K562 (cell line): ENCODE results near the gene LENG9. TPM values are rescaled to one million over a fixed set of nuclear protein-coding genes. Genes with fewer than 3 reads are reported as not detected.

Source experiments
- CBX5 ChIP-seq: IDR thresholded peaks from 2 replicates; pipeline ENCODE4 v1.6.1; 2014; ENCODE audit warnings: low read depth, borderline replicate concordance
- ETS2 ChIP-seq: IDR thresholded peaks from 2 replicates; pipeline ENCODE4 v1.6.1; 2016; ENCODE audit warnings: borderline replicate concordance, missing genetic modification characterization, mild to moderate bottlenecking, moderate library complexity, missing compliant biosample characterization; ENCODE audit not compliant: poor library complexity, severe bottlenecking
- FOSL1 ChIP-seq: fragments of 200-800 bp; sonication (Bioruptor generic); conservative IDR thresholded peaks from 2 replicates; pipeline ENCODE4 v1.6.1; 2016; ENCODE audit warnings: missing genetic modification characterization, missing compliant biosample characterization
- HDAC1 ChIP-seq, 2 experiments: fragments of 450-650 bp; IDR thresholded peaks; 2 replicates each; pipeline ENCODE4 v1.6.1; 2016 to 2017; ENCODE audit warnings: inconsistent platforms in 1 of 2, mild to moderate bottlenecking in 1 of 2, moderate library complexity in 1 of 2
- KDM1A ChIP-seq, 2 experiments: fragments of 450-650 bp; IDR thresholded peaks; 2 replicates each; pipeline ENCODE4 v1.6.1; 2016; ENCODE audit warnings: mild to moderate bottlenecking in 2 of 2
- OTX1 ChIP-seq: fragments of 450-650 bp; formaldehyde crosslinking; IDR thresholded peaks from 2 replicates; pipeline ENCODE4 v1.4.0; 2022; ENCODE audit warnings: mild to moderate bottlenecking
- PML ChIP-seq: IDR thresholded peaks from 2 replicates; pipeline ENCODE4 v1.6.1; 2012; ENCODE audit warnings: low read length, inconsistent platforms
- SMARCA4 ChIP-seq: fragments of 450-650 bp; IDR thresholded peaks from 2 replicates; pipeline ENCODE4 v1.6.1; 2016
- TEAD1 ChIP-seq, 2 experiments: fragments of 450-650 bp in 1 of 2; sonication (generic) in 1 of 2; formaldehyde crosslinking; IDR thresholded peaks; 2 replicates each; pipeline versions ENCODE4 v1.4.0 to v1.8.0; 2020 to 2022; ENCODE audit warnings: mild to moderate bottlenecking in 2 of 2, missing genetic modification reagents in 1 of 2
- XRCC4 ChIP-seq: IDR thresholded peaks from one replicate; pipeline ENCODE4 v1.6.1; 2011; ENCODE audit not compliant: insufficient read depth, insufficient read length; ENCODE audit errors: extremely low read depth
- ZNF124 ChIP-seq: sonication (generic); formaldehyde crosslinking; IDR thresholded peaks from 2 replicates; pipeline ENCODE4 v1.8.1; 2022; ENCODE audit warnings: missing genetic modification reagents
- ZNF668 ChIP-seq: fragments of 250-450 bp; sonication (Bioruptor Pico); IDR thresholded peaks from 2 replicates; pipeline ENCODE4 v1.8.0; 2022; ENCODE audit warnings: mild to moderate bottlenecking, inconsistent platforms
- ZNF699 ChIP-seq: fragments of 250-450 bp; sonication (Bioruptor Pico); IDR thresholded peaks from 2 replicates; pipeline ENCODE4 v1.8.0; 2021; ENCODE audit warnings: mild to moderate bottlenecking, moderate library complexity; ENCODE audit not compliant: insufficient replicate concordance
- polyA plus RNA-seq, 8 experiments: library from polyadenylated mRNA; depleted of rRNA in 4 of 8; stranded (reverse) in 5 of 8; unstranded in 3 of 8; fragments of >200 nt; fragmentation: Nextera tagmentation in 2 of 8; fragmentation: Illumina TruSeq in 1 of 8; extraction: Ambion mirVana in 2 of 8; extraction: Trizol in 1 of 8; gene quantifications; 2 replicates each; pipeline versions ENCODE4 v1.2.1 to v1.2.3, GENCODE V29; 2011 to 2014; ENCODE audit warnings: inconsistent platforms in 1 of 8, missing spikeins in 1 of 8
- total RNA-seq, 7 experiments: library from RNA; depleted of rRNA in 6 of 7; stranded (reverse); fragments of >200 nt in 6 of 7; fragmentation: Illumina TruSeq in 2 of 7; extraction: Trizol in 2 of 7; gene quantifications; 2 replicates each; pipeline versions ENCODE4 v1.2.1 to v1.2.3, GENCODE V29; 2011 to 2021; ENCODE audit warnings: low replicate concordance in 1 of 7
- TF ChIP-seq, protein P1 (sequence below): sonication (generic); formaldehyde crosslinking; IDR thresholded peaks from 2 replicates; pipeline ENCODE4 v1.8.0; 2022; ENCODE audit warnings: missing genetic modification reagents, mild to moderate bottlenecking, moderate library complexity, borderline replicate concordance
- TF ChIP-seq, protein P2 (sequence below): sonication (generic); formaldehyde crosslinking; IDR thresholded peaks from 2 replicates; pipeline ENCODE4 v1.9.0; 2022; ENCODE audit warnings: mild to moderate bottlenecking, missing genetic modification reagents
- TF ChIP-seq, protein P3 (sequence below): sonication (generic); formaldehyde crosslinking; IDR thresholded peaks from 2 replicates; pipeline ENCODE4 v1.8.1; 2023; ENCODE audit warnings: mild to moderate bottlenecking, missing genetic modification reagents
- TF ChIP-seq, protein P4 (sequence below): fragments of 200-800 bp; sonication (Bioruptor generic); IDR thresholded peaks from 2 replicates; pipeline ENCODE4 v1.6.1; 2017; ENCODE audit warnings: missing genetic modification characterization, missing compliant biosample characterization
- TF ChIP-seq, protein P5 (sequence below): fragments of 450-650 bp; formaldehyde crosslinking; IDR thresholded peaks from 2 replicates; pipeline ENCODE4 v1.4.0; 2022; ENCODE audit warnings: missing genetic modification characterization
- TF ChIP-seq, protein P6 (sequence below): fragments of 250-450 bp; sonication (Bioruptor Pico); IDR thresholded peaks from 2 replicates; pipeline ENCODE4 v1.8.0; 2021; ENCODE audit warnings: moderate library complexity, mild to moderate bottlenecking, inconsistent platforms

LENG9 gene
- total and polyA plus RNA-seq, 9 of the 15 experiments (the other 6 are each of a cell fraction or from before 2014, with no cell fraction given) = 0.06 to 0.64 (median 0.33) TPM; not detected in 1

DNA sequence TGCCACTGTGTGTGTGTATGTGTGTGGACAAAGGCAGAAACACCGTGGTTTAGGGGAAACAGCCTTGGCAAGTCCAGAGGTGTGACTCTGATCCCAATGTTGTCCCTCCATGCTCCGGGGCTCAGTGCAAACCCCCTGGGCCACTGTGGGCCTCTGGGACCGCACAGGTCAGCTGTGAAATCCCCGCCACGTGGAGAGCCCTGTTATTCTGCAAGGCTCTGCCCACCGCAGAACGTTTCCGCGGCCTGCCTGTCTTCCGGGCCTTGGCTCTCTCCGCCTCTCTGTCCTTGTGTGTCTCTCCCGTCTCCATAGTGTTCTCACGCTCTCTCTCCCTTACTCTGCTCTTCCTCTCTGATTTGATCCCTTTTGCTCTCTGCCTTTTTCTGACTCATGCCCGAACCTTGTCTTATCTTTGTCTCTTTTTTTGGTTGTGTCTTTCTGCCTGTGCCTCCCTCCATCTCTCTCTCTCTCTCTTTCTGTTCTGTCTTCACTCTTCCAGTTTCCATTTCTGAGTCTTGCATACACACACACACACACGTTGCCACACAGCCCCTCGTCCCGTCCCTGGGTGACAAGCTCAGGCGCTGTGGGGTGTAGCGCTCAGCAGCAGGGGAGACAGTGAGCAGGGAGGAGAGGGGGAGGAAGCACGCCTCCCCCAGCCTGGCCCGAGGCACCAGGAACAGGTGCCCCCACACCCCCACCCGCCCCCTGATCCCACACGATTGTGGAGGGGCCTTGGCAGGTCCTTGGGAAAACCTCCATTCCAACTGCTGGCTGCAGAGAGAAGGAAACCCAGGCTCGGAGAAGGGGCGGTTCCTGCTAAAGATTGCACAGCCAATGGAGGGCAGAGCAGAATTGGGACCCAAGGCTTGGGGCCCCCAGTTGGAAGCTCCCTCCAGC, 45.3 kb downstream of the LENG9 start (continued):
- TF ChIP-seq ETS2 (tag) (no peak), PML (no peak), SMARCA4 (0 out of 2 replicates have a peak, but pooled peaks have one; percentile 17), KDM1A (IDR thresholded peaks at IDR 0.05) (0 out of 4 replicates have a peak, but pooled peaks have one; percentile 10 to 14), ZNF124 (CRISPR knock-in tag) (no peak), XRCC4 (no peak), CBX5 (no peak), ZNF699 (CRISPR knock-in tag) (no peak), ZNF668 (CRISPR knock-in tag) (no peak), FOSL1 (tag) (peak; percentile 57; the same call in 1 of the 2 replicates), OTX1 (peak; percentile 55; the same call in 1 of the 2 replicates), HDAC1 (IDR thresholded peaks at IDR 0.05) (peak in 1 of 2 experiments; percentile 59; a peak in 2 of 4 replicates), TEAD1 (CRISPR knock-in tag; IDR thresholded peaks at IDR 0.05) (no peak)
- TF ChIP-seq, protein P1, sequence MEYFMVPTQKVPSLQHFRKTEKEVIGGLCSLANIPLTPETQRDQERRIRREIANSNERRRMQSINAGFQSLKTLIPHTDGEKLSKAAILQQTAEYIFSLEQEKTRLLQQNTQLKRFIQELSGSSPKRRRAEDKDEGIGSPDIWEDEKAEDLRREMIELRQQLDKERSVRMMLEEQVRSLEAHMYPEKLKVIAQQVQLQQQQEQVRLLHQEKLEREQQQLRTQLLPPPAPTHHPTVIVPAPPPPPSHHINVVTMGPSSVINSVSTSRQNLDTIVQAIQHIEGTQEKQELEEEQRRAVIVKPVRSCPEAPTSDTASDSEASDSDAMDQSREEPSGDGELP (CRISPR knock-in tag) = peak; percentile 36; the same call in 1 of the 2 replicates
- TF ChIP-seq, protein P2, sequence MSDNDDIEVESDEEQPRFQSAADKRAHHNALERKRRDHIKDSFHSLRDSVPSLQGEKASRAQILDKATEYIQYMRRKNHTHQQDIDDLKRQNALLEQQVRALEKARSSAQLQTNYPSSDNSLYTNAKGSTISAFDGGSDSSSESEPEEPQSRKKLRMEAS (CRISPR knock-in tag) = peak; percentile 55; the same call in 1 of the 2 replicates
- TF ChIP-seq, protein P3, sequence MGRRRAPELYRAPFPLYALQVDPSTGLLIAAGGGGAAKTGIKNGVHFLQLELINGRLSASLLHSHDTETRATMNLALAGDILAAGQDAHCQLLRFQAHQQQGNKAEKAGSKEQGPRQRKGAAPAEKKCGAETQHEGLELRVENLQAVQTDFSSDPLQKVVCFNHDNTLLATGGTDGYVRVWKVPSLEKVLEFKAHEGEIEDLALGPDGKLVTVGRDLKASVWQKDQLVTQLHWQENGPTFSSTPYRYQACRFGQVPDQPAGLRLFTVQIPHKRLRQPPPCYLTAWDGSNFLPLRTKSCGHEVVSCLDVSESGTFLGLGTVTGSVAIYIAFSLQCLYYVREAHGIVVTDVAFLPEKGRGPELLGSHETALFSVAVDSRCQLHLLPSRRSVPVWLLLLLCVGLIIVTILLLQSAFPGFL = no peak
- TF ChIP-seq, protein P4, sequence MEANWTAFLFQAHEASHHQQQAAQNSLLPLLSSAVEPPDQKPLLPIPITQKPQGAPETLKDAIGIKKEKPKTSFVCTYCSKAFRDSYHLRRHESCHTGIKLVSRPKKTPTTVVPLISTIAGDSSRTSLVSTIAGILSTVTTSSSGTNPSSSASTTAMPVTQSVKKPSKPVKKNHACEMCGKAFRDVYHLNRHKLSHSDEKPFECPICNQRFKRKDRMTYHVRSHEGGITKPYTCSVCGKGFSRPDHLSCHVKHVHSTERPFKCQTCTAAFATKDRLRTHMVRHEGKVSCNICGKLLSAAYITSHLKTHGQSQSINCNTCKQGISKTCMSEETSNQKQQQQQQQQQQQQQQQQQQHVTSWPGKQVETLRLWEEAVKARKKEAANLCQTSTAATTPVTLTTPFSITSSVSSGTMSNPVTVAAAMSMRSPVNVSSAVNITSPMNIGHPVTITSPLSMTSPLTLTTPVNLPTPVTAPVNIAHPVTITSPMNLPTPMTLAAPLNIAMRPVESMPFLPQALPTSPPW (CRISPR knock-in tag) = no peak
- TF ChIP-seq, protein P5, sequence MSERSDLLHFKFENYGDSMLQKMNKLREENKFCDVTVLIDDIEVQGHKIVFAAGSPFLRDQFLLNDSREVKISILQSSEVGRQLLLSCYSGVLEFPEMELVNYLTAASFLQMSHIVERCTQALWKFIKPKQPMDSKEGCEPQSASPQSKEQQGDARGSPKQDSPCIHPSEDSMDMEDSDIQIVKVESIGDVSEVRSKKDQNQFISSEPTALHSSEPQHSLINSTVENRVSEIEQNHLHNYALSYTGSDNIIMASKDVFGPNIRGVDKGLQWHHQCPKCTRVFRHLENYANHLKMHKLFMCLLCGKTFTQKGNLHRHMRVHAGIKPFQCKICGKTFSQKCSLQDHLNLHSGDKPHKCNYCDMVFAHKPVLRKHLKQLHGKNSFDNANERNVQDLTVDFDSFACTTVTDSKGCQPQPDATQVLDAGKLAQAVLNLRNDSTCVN = 0 out of 2 replicates have a peak, but pooled peaks have one; percentile 75
- TF ChIP-seq, protein P6, sequence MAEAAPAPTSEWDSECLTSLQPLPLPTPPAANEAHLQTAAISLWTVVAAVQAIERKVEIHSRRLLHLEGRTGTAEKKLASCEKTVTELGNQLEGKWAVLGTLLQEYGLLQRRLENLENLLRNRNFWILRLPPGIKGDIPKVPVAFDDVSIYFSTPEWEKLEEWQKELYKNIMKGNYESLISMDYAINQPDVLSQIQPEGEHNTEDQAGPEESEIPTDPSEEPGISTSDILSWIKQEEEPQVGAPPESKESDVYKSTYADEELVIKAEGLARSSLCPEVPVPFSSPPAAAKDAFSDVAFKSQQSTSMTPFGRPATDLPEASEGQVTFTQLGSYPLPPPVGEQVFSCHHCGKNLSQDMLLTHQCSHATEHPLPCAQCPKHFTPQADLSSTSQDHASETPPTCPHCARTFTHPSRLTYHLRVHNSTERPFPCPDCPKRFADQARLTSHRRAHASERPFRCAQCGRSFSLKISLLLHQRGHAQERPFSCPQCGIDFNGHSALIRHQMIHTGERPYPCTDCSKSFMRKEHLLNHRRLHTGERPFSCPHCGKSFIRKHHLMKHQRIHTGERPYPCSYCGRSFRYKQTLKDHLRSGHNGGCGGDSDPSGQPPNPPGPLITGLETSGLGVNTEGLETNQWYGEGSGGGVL (CRISPR knock-in tag) = no peak
